HG03139 (cell line): ENCODE results near the gene SPRYD4.
"Not testable (repeated sequence)": the region's sequence is repeated elsewhere in the genome, so short reads cannot be mapped to it uniquely, and the experiment has no call there.

Source experiments
- ATAC-seq: cut with Tn5 transposase; IDR thresholded peaks from one replicate; pipeline ENCODE4 v1.9.1; 2021; ENCODE audit not compliant: unreplicated experiment

SPRYD4 gene

DNA sequence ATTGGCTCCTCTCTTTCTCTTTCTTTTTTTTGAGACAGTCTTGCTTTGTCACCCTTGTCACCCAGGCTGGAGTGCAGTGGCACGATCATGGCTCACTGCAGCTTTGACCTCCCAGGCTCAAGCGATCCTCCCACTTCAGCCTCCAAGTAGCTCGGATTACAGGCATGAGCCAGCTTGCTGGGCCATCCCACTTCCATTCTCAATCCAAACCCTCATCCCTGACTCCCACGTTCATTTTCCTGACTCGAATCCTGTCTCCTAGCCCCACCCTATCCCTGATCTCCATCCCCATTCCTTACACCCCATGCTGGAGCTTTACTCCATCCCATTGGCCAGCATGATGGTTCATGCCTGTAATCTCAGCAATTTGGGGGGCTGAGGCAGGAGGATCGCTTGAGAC, 7.8 kb downstream of the SPRYD4 start:
- ATAC-seq: no peak

- ATAC-seq: no peak
Observed at GRCh38 chr12:56476972-56477432, 8.6 kb downstream of the SPRYD4 start.

GRCh38 chr12:56477521-56478225, 9.3 kb downstream of the SPRYD4 start:
- no peak for ATAC-seq

- no peak for ATAC-seq
Observed at GRCh38 chr12:56479625-56480024, 11.2 kb downstream of the SPRYD4 start.

GRCh38 chr12:56484566-56484965, 16.2 kb downstream of the SPRYD4 start:
- no peak for ATAC-seq

GRCh38 chr12:56486694-56487093, 18.3 kb downstream of the SPRYD4 start:
- ATAC-seq: no peak

- peak; percentile 10 for ATAC-seq
Observed at GRCh38 chr12:56487448-56488040, 19.2 kb downstream of the SPRYD4 start.

GRCh38 chr12:56488041-56488955, 19.9 kb downstream of the SPRYD4 start, which contains the start of gene GLS2:
GLS2 (minus strand) TSS chr12:56488161; CDS start chr12:56488118, 43 bp downstream.
- peak; percentile 70 for ATAC-seq

DNA sequence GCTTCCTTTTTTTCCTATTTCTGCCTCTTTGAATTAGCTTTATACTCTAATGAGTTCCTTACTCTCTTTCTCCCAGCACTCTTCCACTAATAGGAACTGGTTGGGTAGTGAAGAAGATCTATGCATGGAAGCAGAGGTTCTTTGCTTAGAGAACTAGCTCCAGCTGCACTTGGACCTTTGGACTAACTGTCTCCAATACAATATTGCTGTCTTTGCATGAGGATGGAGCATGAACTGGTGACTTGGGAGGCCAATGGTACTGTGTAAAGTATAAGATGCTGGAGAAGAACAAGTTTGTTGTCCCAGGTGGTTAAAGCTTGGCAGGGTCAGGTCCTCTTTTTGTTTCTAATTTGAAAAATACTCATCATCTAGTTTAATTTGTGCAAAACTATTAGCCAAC, 22.0 kb downstream of the SPRYD4 start:
- no peak for ATAC-seq

GRCh38 chr12:56493409-56494105, 25.2 kb downstream of the SPRYD4 start:
- ATAC-seq: not testable (repeated sequence)

- not testable (repeated sequence) for ATAC-seq
Observed at GRCh38 chr12:56494106-56494415, 25.7 kb downstream of the SPRYD4 start.

DNA sequence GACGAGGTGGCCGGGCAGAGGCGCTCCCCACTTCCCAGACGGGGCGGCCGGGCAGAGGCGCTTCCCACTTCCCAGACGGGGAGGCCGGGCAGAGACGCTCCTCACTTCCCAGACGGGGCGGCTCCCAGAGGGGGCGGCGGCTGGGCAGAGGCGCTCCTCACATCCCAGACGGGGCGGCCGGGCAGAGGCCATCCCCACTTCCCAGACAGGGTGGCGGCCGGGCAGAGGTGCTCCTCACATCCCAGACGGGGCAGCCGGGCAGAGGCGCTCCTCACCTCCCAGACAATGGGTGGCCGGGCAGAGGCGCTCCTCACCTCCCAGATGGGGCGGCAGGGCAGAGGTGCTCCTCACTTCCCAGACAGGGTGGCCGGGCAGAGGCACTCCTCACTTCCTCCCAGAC, 26.1 kb downstream of the SPRYD4 start:
- not testable (repeated sequence) for ATAC-seq

DNA sequence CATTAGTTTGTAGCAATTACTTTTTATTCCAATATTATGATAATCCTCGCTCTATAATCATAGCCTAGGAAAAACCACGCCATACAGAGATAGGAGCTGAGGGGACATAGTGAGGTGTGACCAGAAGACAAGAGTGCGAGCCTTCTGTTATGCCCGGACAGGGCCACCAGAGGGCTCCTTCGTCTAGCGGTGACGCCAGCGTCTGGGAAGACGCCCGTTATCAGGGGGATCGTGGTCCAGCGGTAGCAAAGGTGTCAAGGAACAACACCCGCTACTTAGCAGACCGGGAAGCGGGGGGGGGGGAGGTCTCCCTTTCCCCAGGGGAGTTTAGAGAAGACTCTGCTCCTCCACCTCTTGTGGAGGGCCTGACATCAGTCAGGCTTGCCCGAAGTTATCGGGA, 28.3 kb downstream of the SPRYD4 start:
- not testable (repeated sequence) for ATAC-seq

- not testable (repeated sequence) for ATAC-seq
Observed at GRCh38 chr12:56498126-56498902, 29.9 kb downstream of the SPRYD4 start.

GRCh38 chr12:56499452-56499851, 31.1 kb downstream of the SPRYD4 start:
- not testable (repeated sequence) for ATAC-seq

DNA sequence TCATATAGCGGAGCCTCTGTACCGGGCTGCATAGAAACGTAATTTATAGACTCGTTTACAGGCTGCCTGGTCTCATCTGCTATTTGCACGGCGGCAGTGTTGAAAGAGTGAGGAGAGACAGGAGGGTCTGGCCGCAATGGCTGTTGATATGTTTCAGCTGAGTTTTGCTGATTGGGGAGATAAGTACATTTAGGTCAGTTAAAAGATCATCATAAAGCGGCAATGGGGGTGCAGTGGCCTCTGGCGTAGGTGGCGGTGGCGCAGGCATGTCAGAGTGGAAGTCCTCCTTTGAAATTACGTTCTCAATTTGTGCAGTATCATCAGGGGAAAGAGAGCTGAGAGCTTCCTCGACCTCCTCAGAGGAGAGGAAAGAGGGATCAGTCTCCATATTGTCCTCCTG, 31.5 kb downstream of the SPRYD4 start:
- not testable (repeated sequence) for ATAC-seq

DNA sequence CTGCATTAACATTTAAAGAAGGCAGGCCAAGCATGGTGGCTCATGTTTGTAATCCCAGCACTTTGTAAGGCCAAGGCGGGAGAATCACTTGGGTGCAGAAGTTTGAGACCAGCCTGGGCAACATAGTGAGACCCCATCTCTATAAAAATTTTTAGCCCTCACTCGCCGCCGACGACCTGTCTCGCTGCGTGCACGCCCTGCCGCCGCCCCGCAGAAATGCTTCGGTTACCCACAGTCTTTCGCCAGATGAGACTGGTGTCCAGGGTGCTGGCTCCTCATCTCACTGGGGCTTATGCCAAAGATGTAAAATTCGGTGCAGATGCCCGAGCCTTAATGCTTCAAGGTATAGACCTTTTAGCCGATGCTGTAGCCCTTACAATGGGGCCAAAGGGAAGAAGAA, 42.4 kb downstream of the SPRYD4 start:
- no peak for ATAC-seq

- ATAC-seq: not testable (repeated sequence)
Observed at GRCh38 chr12:56514014-56514318, 45.6 kb downstream of the SPRYD4 start.

GRCh38 chr12:56517854-56518253, 49.5 kb downstream of the SPRYD4 start:
- no peak for ATAC-seq

DNA sequence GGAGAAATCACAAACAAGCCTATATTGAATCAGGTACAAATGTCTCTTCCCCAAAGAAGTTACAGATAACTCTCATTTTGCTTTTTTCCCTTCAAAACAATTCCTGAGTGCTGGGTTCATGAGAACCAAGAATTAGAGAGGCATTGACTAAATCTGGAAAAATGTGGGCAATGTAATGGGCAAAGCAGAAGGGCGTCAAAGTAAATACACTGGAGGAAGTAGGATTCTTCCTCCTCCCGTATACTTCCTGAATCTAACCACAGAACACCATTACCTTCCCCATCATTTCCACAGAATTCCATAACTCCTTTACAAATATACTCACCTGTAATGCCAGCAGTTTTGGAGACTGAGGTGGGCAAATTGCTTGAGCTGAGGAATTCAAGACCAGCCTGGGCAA, 50.2 kb downstream of the SPRYD4 start:
- no peak for ATAC-seq
